Fibroblast of lung (primary cell): ENCODE measurements around the gene KIAA1549.

Experiments
- EZH2 ChIP-seq: IDR thresholded peaks from 2 replicates; pipeline ENCODE4 v1.5.1; 2012; ENCODE audit warnings: low read length, control low read depth, mild to moderate bottlenecking; ENCODE audit errors: missing control alignments
- TF ChIP-seq, protein P1 (sequence below), 2 donors: IDR thresholded peaks in 1 of 2; conservative IDR thresholded peaks in 1 of 2; 1 replicate in 1 of 2; 2 replicates in 1 of 2; pipeline ENCODE4 v1.5.1; 2011 to 2012; ENCODE audit warnings: low read length in 2 of 2, control low read depth in 1 of 2, inconsistent platforms in 1 of 2, low read depth in 1 of 2, mild to moderate bottlenecking in 1 of 2

DNA sequence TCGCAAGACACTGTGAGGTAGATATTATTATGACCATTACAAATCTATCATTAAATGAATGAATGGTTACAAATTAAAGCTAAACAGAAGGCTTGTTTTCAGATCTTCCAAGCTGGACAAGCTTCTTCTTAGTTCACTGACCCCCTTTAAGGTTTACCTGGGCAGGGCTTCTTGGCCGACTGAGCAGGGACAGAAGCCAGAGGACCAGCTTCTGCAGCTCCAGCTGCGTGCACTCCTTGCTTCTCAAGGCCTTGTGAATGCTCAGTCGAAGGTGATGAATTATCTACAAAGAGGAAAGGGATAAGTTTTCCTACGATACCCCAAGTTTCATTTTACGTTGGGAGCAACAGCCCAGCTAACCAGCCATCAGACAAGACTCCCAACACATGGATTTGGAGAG is 45.4 kb upstream of the KIAA1549 start:
- no peak for TF ChIP-seq EZH2
- TF ChIP-seq, protein P1, sequence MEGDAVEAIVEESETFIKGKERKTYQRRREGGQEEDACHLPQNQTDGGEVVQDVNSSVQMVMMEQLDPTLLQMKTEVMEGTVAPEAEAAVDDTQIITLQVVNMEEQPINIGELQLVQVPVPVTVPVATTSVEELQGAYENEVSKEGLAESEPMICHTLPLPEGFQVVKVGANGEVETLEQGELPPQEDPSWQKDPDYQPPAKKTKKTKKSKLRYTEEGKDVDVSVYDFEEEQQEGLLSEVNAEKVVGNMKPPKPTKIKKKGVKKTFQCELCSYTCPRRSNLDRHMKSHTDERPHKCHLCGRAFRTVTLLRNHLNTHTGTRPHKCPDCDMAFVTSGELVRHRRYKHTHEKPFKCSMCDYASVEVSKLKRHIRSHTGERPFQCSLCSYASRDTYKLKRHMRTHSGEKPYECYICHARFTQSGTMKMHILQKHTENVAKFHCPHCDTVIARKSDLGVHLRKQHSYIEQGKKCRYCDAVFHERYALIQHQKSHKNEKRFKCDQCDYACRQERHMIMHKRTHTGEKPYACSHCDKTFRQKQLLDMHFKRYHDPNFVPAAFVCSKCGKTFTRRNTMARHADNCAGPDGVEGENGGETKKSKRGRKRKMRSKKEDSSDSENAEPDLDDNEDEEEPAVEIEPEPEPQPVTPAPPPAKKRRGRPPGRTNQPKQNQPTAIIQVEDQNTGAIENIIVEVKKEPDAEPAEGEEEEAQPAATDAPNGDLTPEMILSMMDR (conservative IDR thresholded peaks at IDR 0.05 in 1 of 2, IDR thresholded peaks at IDR 0.05 in 1 of 2; ENCODE audit: low read depth in 1 of 2, low read length in 2 of 2): no peak
